Fibroblast of villous mesenchyme (primary cell): ENCODE results near the gene SNX18. TPM values are rescaled to one million over a fixed set of nuclear protein-coding genes. Genes with fewer than 3 reads are reported as not detected.

Experiments used
- DNase-seq: peaks from one replicate; pipeline ENCODE4 v3.0.0-alpha.2; 2010; ENCODE audit warnings: low read depth
- H3K4me3 ChIP-seq: 2 replicates; pipeline ENCODE4 v1.5.1; 2011; ENCODE audit warnings: low read depth, mild to moderate bottlenecking, low read length
- CTCF ChIP-seq: IDR thresholded peaks from 2 replicates; pipeline ENCODE4 v1.5.1; 2012; ENCODE audit warnings: low read depth, mild to moderate bottlenecking, low read length; ENCODE audit not compliant: insufficient read depth
- total RNA-seq: library from RNA; depleted of rRNA; stranded (reverse); fragments of >200 nt; gene quantifications from 2 replicates; pipeline ENCODE4 v1.2.3, GENCODE V29; 2012

The SNX18 gene
- total RNA-seq, 1 donor = 51.0 TPM

- no peak overlapping the region for H3K4me3 ChIP-seq
- no peak for DNase-seq
- TF ChIP-seq CTCF = no peak
Measured at GRCh38 chr5:54558362-54558761, 40.8 kb downstream of the SNX18 start.

GRCh38 chr5:54561651-54562050 lies 44.1 kb downstream of the SNX18 start:
- DNase-seq = no peak
- TF ChIP-seq CTCF = no peak
- no peak overlapping the region for H3K4me3 ChIP-seq

- H3K4me3 ChIP-seq = no peak overlapping the region
- no peak for DNase-seq
- TF ChIP-seq CTCF = no peak
Measured at GRCh38 chr5:54563083-54563761, 45.7 kb downstream of the SNX18 start.

GRCh38 chr5:54567996-54568395 lies 50.4 kb downstream of the SNX18 start:
- H3K4me3 ChIP-seq = no peak overlapping the region
- DNase-seq = no peak
- no peak for TF ChIP-seq CTCF

GRCh38 chr5:54570916-54571315 lies 53.4 kb downstream of the SNX18 start:
- H3K4me3 ChIP-seq = no peak overlapping the region
- DNase-seq = no peak
- TF ChIP-seq CTCF = no peak

GRCh38 chr5:54571462-54571861 lies 53.9 kb downstream of the SNX18 start:
- H3K4me3 ChIP-seq = no peak overlapping the region
- DNase-seq = no peak
- TF ChIP-seq CTCF = no peak
